GM21737 (cell line): ENCODE measurements around the gene ROBO1.

Source experiments
- ATAC-seq: cut with Tn5 transposase; IDR thresholded peaks from one replicate; pipeline ENCODE4 v1.9.1; 2021; ENCODE audit warnings: mild to moderate bottlenecking, moderate library complexity; ENCODE audit not compliant: unreplicated experiment

Gene ROBO1

GRCh38 chr3:78823434-78823833 lies 944.4 kb downstream of the ROBO1 start:
- ATAC-seq: no peak

GRCh38 chr3:78822726-78823125 lies 945.1 kb downstream of the ROBO1 start:
- ATAC-seq: no peak

GRCh38 chr3:78820542-78820941 lies 947.3 kb downstream of the ROBO1 start:
- ATAC-seq: no peak

- no peak for ATAC-seq
These were observed 949.4 kb downstream of the ROBO1 start for GRCh38 chr3:78818161-78818985.

GRCh38 chr3:78814893-78815562 lies 952.8 kb downstream of the ROBO1 start:
- ATAC-seq: no peak

GRCh38 chr3:78812166-78812565 lies 955.6 kb downstream of the ROBO1 start:
- ATAC-seq: no peak

- ATAC-seq: no peak
These were observed 957.8 kb downstream of the ROBO1 start for GRCh38 chr3:78809966-78810365.

- ATAC-seq: no peak
These were observed 963.4 kb downstream of the ROBO1 start for GRCh38 chr3:78804251-78805037.

- no peak for ATAC-seq
These were observed 965.3 kb downstream of the ROBO1 start for GRCh38 chr3:78802562-78802930.

GRCh38 chr3:78801926-78802561 lies 965.8 kb downstream of the ROBO1 start:
- no peak for ATAC-seq

- no peak for ATAC-seq
These were observed 968.1 kb downstream of the ROBO1 start for GRCh38 chr3:78799681-78800080.

GRCh38 chr3:78798266-78798832 lies 969.4 kb downstream of the ROBO1 start:
- no peak for ATAC-seq

- ATAC-seq: no peak
These were observed 973.4 kb downstream of the ROBO1 start for GRCh38 chr3:78794431-78794830.

GRCh38 chr3:78792733-78793132 lies 975.1 kb downstream of the ROBO1 start:
- ATAC-seq: no peak

- no peak for ATAC-seq
These were observed 975.6 kb downstream of the ROBO1 start for GRCh38 chr3:78792212-78792611.

- ATAC-seq: no peak
These were observed 976.0 kb downstream of the ROBO1 start for GRCh38 chr3:78791753-78792152.

GRCh38 chr3:78788839-78789238 lies 979.0 kb downstream of the ROBO1 start:
- ATAC-seq: no peak

- no peak for ATAC-seq
These were observed 982.8 kb downstream of the ROBO1 start for GRCh38 chr3:78785004-78785403.

GRCh38 chr3:78781351-78781750 lies 986.4 kb downstream of the ROBO1 start:
- ATAC-seq: no peak

- ATAC-seq: no peak
These were observed 1001.9 kb downstream of the ROBO1 start for GRCh38 chr3:78765671-78766485.
